Right atrium auricular region (tissue), 2 donors: ENCODE results near the gene METRN. TPM values are rescaled to one million over a fixed set of nuclear protein-coding genes. Genes with fewer than 3 reads are reported as not detected.

Experiments
- DNase-seq: peaks from one replicate; pipeline ENCODE4 v3.0.0-alpha.2; 2019; ENCODE audit warnings: low spot score
- H3K27ac ChIP-seq, 2 donors: fragments of 200-600 bp; sonication (generic); 1 replicate in 1 of 2; 2 replicates in 1 of 2; pipeline ENCODE4 v1.5.1; 2016 to 2019
- H3K27me3 ChIP-seq, 2 donors: fragments of 200-600 bp; sonication (generic); one replicate each; pipeline versions ENCODE4 v1.5.1 to v1.6.0; 2017 to 2019
- H3K36me3 ChIP-seq: fragments of 200-600 bp; sonication (generic); one replicate; pipeline ENCODE4 v1.5.1; 2016
- H3K4me1 ChIP-seq, 2 donors: fragments of 200-600 bp; sonication (generic); one replicate each; pipeline versions ENCODE4 v1.5.1 to v1.6.0; 2017 to 2019
- H3K4me3 ChIP-seq, 2 donors: fragments of 200-600 bp; sonication (generic); 1 replicate in 1 of 2; 2 replicates in 1 of 2; pipeline ENCODE4 v1.5.1; 2017 to 2019; ENCODE audit warnings: mild to moderate bottlenecking in 1 of 2, moderate library complexity in 1 of 2
- H3K9me3 ChIP-seq, 2 donors: fragments of 200-600 bp; sonication (generic); one replicate each; pipeline ENCODE4 v1.5.1; 2019
- total RNA-seq, 2 donors: library from RNA; depleted of rRNA; stranded (reverse); fragments of >200 nt; gene quantifications; one replicate each; pipeline ENCODE4 v1.1.0, GENCODE V29; 2016
- TF ChIP-seq, protein P1 (sequence below), 2 donors: fragments of 200-600 bp; sonication (generic); IDR thresholded peaks; one replicate each; pipeline ENCODE4 v1.5.1; 2019; ENCODE audit warnings: antibody characterized with exemption in 2 of 2

Gene METRN
- total RNA-seq, 2 donors from 2014 or later, result 58.9 to 61.3 TPM

DNA sequence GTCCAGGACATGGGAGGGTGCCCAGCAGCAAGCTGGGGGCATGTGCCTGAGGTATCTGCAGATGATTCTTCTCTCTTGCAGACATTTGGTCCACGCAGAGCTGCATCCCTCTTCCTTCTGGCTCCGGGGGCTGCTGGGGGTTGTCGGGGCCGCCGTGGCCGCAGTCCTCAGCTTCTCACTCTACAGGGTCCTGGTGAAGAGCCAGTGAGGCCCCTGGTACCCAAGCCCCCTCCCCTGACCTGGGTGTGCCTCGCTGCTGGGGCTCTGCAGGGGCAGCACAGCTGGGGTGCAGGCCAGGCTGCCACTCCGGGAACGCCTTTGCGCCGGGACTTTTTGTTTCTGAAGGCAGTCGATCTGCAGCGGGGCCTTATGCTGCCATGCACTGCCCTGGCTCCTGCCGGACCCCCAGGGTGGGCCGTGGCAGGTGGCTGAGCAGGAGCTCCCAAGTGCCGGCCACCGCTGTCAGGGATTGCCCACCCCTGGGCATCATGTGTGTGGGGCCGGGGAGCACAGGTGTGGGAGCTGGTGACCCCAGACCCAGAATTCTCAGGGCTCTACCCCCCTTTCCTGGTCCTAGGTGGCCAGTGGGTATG lies 41.4 kb upstream of the METRN start:
- no peaks in the 10 kb centered on the region for H3K9me3 ChIP-seq
- TF ChIP-seq, protein P1, sequence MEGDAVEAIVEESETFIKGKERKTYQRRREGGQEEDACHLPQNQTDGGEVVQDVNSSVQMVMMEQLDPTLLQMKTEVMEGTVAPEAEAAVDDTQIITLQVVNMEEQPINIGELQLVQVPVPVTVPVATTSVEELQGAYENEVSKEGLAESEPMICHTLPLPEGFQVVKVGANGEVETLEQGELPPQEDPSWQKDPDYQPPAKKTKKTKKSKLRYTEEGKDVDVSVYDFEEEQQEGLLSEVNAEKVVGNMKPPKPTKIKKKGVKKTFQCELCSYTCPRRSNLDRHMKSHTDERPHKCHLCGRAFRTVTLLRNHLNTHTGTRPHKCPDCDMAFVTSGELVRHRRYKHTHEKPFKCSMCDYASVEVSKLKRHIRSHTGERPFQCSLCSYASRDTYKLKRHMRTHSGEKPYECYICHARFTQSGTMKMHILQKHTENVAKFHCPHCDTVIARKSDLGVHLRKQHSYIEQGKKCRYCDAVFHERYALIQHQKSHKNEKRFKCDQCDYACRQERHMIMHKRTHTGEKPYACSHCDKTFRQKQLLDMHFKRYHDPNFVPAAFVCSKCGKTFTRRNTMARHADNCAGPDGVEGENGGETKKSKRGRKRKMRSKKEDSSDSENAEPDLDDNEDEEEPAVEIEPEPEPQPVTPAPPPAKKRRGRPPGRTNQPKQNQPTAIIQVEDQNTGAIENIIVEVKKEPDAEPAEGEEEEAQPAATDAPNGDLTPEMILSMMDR (IDR thresholded peaks at IDR 0.05), result no peak
- H3K4me3 ChIP-seq, result no peak overlapping the region
- no peaks in the 10 kb centered on the region for H3K27me3 ChIP-seq
- H3K36me3 ChIP-seq, result peaks cover 44% of the 10 kb centered on the region
- H3K27ac ChIP-seq, result no peak overlapping the region
- H3K4me1 ChIP-seq, result peaks cover 0 to 35% of the 10 kb centered on the region in 2 donors
- no peak for DNase-seq

DNA sequence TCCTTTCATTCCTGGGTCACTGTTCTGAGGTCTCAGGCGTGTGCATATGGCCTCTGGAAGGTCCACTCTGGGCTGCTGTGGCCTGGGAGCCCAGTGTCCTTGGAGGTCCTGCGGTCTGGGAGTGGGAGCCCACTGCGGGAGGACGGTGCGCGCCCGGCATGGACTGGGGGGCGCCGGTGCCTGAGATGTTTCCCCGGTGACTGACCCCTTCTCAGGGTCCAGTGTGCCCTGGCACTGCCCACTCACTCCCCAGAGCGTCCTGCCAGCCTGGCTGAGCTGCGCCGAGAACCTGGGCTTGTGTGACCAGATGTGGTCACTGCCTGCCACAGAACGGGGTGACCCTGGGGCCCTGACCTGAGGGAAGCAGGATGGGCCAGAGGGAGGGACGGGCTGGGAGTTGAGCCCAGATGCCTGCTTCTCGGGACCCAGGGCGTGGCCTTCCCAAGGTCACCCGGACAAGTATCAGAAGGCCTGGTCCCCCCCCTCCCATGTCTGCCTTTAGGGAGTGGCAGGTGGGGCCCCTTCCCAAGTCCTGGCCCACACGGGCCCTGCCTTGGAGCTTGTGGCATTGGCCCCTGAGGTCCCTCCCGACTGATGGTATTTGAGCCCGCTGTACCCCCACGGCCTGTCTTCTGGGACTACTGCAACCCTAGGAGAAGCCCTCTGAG lies 40.6 kb upstream of the METRN start:
- H3K27ac ChIP-seq, result peak overlapping the region; percentile 23 to 47
- DNase-seq, result no peak
- no peak overlapping the region for H3K4me3 ChIP-seq
- TF ChIP-seq, protein P1 (IDR thresholded peaks at IDR 0.05), result no peak
- H3K36me3 ChIP-seq, result peaks cover 44% of the 10 kb centered on the region
- H3K9me3 ChIP-seq, result no peaks in the 10 kb centered on the region
- H3K27me3 ChIP-seq, result no peaks in the 10 kb centered on the region
- H3K4me1 ChIP-seq, result peaks cover 0 to 31% of the 10 kb centered on the region in 2 donors

DNA sequence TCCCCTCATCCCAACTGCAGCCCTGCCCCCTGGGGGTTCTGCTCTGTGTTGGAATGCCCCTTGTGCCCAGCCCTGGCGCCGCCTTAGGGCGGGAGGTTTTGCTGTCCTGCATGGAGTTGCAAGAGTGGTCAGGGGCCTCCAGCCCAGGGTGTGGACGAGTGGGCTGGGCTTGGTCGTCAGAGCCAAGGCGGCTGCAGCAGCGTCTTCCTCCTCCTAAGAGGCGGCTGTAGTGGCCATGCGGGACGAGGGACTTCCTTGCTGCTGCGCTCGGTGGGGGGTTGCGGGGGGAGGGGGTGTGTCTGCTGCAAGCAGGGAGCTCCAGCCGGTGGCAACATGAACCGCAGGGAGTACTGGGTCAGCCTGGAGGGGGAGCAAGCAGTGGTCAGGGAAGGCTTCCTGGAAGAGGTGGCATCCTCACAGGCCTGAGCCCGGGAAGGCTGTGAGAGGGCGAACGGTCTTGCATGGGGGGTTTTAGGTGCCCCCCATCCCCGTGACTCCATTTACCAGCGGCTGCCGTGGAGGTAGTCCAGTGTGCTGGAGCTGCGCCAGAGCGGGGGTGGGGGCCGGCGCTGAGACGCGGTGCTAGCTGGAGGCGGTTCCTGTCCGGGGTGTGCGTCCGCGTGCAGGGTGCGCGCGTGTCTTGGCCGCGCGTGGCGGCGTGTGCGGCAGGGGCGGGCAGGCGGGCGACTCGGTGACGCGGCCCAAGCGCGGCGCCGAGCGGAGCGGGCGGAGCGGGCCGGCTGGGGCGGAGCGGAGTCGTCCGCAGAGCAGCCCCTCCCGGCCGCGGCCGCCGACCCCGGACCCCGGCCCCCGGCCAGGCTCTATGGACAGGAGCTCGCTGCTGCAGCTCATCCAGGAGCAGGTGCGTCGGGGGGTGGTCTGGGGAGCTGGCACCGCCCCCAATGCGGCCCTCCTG lies 39.7 kb upstream of the METRN start, which contains the start of gene RHBDL1:
Gene RHBDL1 (plus strand): TSS at position 704 of the 916 bp plus-strand sequence. CDS start 120 bp downstream, at position 824.
- no peak for DNase-seq
- H3K36me3 ChIP-seq, result peaks cover 35% of the 10 kb centered on the region
- peak within 1 kb of the TSS; percentile 23 to 53 for H3K27ac ChIP-seq
- H3K4me3 ChIP-seq, result peak within 1 kb of the TSS; percentile 32 to 50
- peaks cover 0 to 31% of the 10 kb centered on the region in 2 donors for H3K4me1 ChIP-seq
- H3K9me3 ChIP-seq, result no peaks in the 10 kb centered on the region
- no peaks in the 10 kb centered on the region for H3K27me3 ChIP-seq
- TF ChIP-seq, protein P1 (IDR thresholded peaks at IDR 0.05), result no peak

DNA sequence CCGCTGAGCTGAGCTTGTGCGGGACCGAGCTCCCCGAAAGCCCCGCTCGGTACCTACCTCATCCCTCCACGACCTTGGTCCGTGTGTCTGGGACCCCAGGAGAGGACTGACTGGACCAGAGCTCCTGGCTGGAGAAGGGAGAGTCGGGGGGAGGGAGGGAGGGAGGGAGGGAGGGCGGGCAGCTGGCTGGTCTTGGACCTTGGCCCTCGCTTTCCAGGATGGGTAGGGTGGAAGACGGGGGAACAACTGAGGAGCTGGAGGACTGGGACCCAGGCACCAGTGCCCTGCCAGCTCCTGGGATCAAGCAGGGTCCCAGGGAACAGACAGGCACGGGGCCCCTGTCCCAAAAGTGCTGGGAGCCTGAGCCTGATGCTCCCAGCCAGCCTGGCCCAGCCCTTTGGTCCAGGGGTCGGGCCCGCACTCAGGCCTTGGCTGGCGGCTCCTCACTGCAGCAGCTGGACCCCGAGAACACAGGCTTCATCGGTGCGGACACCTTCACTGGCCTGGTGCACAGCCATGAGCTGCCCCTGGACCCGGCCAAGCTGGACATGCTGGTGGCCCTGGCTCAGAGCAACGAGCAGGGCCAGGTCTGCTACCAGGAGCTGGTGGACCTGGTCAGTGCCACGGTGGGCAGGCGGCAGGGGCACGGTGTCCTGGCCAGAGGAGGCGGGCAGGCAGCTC lies 38.9 kb upstream of the METRN start:
- no peaks in the 10 kb centered on the region for H3K9me3 ChIP-seq
- H3K27me3 ChIP-seq, result no peaks in the 10 kb centered on the region
- DNase-seq, result no peak
- peaks cover 0 to 35% of the 10 kb centered on the region in 2 donors for H3K4me1 ChIP-seq
- peak overlapping the region; percentile 32 to 50 for H3K4me3 ChIP-seq
- peaks cover 27% of the 10 kb centered on the region for H3K36me3 ChIP-seq
- TF ChIP-seq, protein P1 (IDR thresholded peaks at IDR 0.05), result no peak
- peak overlapping the region in 1 of 2 donors; percentile 53 for H3K27ac ChIP-seq

DNA sequence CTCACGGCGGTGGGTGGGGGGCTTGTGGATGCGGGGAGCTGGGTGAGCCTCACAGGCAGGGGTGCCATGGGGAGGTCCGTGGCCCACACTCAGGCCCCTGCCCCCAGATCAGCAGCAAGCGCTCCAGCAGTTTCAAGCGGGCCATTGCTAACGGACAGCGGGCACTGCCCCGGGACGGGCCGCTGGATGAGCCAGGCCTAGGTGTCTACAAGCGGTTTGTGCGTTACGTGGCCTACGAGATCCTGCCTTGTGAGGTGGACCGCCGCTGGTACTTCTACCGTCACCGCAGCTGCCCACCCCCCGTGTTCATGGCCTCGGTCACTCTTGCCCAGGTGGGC lies 38.4 kb upstream of the METRN start:
- H3K36me3 ChIP-seq, result peaks cover 25% of the 10 kb centered on the region
- no peak overlapping the region for H3K27ac ChIP-seq
- no peaks in the 10 kb centered on the region for H3K27me3 ChIP-seq
- peaks cover 0 to 40% of the 10 kb centered on the region in 2 donors for H3K4me1 ChIP-seq
- H3K4me3 ChIP-seq, result no peak overlapping the region
- DNase-seq, result no peak
- TF ChIP-seq, protein P1 (IDR thresholded peaks at IDR 0.05), result no peak
- H3K9me3 ChIP-seq, result no peaks in the 10 kb centered on the region
